Ishikawa (cell line): ENCODE measurements around the gene NUDCD3.

Experiments used
- CEBPB ChIP-seq: IDR thresholded peaks from 2 replicates; pipeline ENCODE4 v1.6.1; 2012
- CREB1 ChIP-seq: IDR thresholded peaks from 2 replicates; pipeline ENCODE4 v1.6.1; 2012; ENCODE audit warnings: low read depth
- EGR1 ChIP-seq: IDR thresholded peaks from 2 replicates; pipeline ENCODE4 v1.6.1; 2012
- EP300 ChIP-seq: IDR thresholded peaks from 2 replicates; pipeline ENCODE4 v1.6.1; 2012; ENCODE audit warnings: borderline replicate concordance
- FOXM1 ChIP-seq: IDR thresholded peaks from 2 replicates; pipeline ENCODE4 v1.6.1; 2012; ENCODE audit warnings: low read depth, borderline replicate concordance
- MAX ChIP-seq: IDR thresholded peaks from 2 replicates; pipeline ENCODE4 v1.6.1; 2012
- NFIC ChIP-seq: IDR thresholded peaks from 2 replicates; pipeline ENCODE4 v1.6.1; 2012
- RAD21 ChIP-seq: IDR thresholded peaks from 2 replicates; pipeline ENCODE4 v1.6.1; 2012; ENCODE audit warnings: low read depth
- REST ChIP-seq: IDR thresholded peaks from 2 replicates; pipeline ENCODE4 v1.6.1; 2012; ENCODE audit warnings: low read depth, mild to moderate bottlenecking
- TAF1 ChIP-seq: IDR thresholded peaks from 2 replicates; pipeline ENCODE4 v1.6.1; 2012; ENCODE audit warnings: low read depth, mild to moderate bottlenecking
- TCF12 ChIP-seq: IDR thresholded peaks from 2 replicates; pipeline ENCODE4 v1.6.1; 2012; ENCODE audit warnings: low read depth
- TEAD4 ChIP-seq: IDR thresholded peaks from 2 replicates; pipeline ENCODE4 v1.6.1; 2012
- USF1 ChIP-seq: IDR thresholded peaks from 2 replicates; pipeline ENCODE4 v1.6.1; 2012
- YY1 ChIP-seq: IDR thresholded peaks from 2 replicates; pipeline ENCODE4 v1.6.1; 2012; ENCODE audit warnings: low read depth
- ZBTB7A ChIP-seq: IDR thresholded peaks from 2 replicates; pipeline ENCODE4 v1.6.1; 2012; ENCODE audit warnings: low read depth

NUDCD3 gene

DNA sequence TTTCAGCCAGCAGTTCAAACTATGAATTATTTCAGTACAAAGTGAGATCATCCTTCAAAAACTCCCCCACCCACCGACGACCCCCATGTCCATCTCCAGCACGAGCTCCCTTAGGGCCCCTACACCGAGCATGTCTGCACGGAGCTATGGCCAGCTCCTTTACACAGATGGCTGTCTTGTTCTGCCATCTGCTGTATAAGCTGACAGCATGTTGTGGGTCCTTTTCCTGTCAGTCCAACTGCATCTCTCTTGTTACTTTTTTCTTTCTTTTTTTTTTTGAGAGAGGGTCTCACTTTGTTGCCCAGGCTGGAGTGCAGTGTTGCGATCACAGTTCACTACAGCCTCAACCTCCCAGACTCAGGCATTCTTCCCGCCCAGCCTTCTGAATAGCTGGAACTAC is 29.1 kb upstream of the NUDCD3 start:
- TF ChIP-seq TEAD4 (no peak), MAX (no peak), EP300 (no peak), TAF1 (no peak), CREB1 (no peak), NFIC (no peak), EGR1 (no peak), REST (no peak), FOXM1 (no peak), RAD21 (no peak), CEBPB (no peak), YY1 (no peak)

DNA sequence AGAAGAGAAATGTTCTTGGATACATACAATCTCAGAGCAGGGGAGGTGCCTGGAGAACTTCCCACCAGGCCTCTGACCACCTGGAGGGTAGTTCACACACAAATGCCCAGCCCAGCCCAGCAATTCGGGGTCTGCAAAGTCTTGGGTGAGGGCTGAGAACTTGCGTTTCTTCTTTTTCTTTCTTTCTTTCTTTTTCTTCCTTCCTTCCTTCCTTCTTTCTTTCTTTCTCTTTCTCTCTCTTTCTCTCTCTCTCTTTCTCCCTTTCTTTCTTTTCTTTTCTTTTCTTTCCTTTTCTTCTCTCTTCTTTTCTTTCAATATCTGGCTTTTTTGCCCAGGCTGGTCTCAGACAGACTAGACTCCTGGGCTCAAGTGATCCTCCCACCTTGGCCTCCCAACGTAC is 28.3 kb upstream of the NUDCD3 start:
- TF ChIP-seq CEBPB (no peak), NFIC (no peak), EGR1 (no peak), REST (no peak), YY1 (no peak), EP300 (no peak), USF1 (no peak), ZBTB7A (no peak), CREB1 (no peak)

DNA sequence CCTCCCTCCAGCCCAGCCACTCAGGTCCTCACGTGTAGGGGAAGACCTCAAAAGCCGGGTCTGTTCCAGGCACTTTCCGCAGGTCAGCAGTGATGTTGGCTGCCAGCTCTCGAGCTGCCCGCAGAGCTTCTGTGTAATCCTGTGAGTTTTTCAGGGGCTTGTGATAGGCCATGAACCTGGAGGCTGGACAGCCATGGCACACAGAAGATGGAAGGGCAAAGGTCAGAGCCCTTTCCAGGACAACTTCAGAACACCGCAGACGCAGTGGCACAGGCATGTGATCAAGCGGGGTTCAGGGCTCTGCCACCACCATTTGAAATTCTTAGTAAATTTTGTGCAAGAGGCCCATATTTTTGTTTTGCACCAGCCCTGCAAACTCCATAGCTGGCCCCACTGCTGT is 26.7 kb upstream of the NUDCD3 start:
- no peak for TF ChIP-seq CREB1

DNA sequence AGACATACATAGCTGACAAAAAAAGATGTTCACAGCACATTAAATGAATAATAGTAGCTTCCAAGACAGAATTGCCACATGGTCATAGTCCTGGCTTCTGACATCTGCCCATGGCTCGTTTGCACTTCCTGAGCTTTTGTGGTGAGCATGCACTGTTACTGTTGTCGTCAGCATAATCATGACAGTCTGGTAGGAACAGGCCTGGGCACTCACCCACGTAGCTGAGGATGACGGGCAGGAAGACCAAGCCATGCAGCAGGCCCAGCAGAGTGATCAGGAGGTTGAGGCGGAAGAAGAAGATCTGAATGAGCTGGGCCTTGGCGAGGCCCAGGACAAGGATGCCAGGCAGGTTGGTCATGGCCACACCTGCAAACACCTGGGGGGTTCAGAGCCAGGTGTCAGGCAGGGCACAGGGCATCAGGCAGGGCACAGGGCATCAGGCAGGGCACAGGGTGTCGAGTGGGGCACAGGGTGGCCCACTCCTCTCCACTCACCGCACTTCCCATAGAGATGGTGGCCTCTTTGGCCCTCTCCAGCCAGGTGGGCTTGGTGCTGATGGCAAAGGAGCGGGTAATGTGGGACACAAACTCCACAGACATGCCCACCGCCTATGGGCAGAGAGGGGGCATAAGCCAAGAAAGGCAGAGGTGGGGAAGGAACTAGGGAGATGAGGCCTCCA is 25.3 kb upstream of the NUDCD3 start:
- TF ChIP-seq YY1 (no peak), TEAD4 (no peak), TAF1 (no peak), REST (no peak)

DNA sequence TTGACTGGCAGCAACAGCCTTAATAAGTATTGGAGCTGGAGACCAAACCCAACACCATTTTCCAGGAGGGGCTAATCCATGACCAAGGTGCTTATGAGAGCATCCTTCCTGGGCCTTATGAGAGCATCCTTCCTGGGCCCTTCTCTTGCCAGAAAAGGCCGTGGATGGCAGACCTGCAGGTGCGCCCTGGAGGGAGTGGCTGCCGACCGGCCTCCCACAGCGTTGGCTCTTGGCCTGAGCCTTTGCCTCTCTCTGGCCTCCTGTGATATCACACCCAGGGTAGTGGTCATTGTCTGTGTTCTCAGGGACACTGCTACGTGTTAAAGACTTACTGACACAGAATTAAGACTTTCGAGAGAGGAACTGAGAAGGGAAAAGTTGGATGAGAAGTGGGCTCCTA is 22.3 kb upstream of the NUDCD3 start:
- TF ChIP-seq CREB1 = no peak
- no peak for TF ChIP-seq TAF1
- TF ChIP-seq TEAD4 = no peak
- no peak for TF ChIP-seq ZBTB7A
- TF ChIP-seq CEBPB = no peak
- TF ChIP-seq EP300 = no peak
- no peak for TF ChIP-seq YY1
- no peak for TF ChIP-seq EGR1
- no peak for TF ChIP-seq MAX
- TF ChIP-seq TCF12 = no peak
- no peak for TF ChIP-seq RAD21
- no peak for TF ChIP-seq USF1
- no peak for TF ChIP-seq NFIC
- TF ChIP-seq FOXM1 = no peak
- TF ChIP-seq REST = no peak
